ENCODE data around the gene MYO1A.

Gene MYO1A

GRCh38 chr12:57078519-57079404 lies 28.8 kb upstream of the MYO1A start, which contains the start of gene NEMP1 (continued):
- TF ChIP-seq ZXDB (tag by site-specific recombination; IDR thresholded peaks at IDR 0.05) (peak; percentile 90), ZNF211 (tag by site-specific recombination; IDR thresholded peaks at IDR 0.05; ENCODE audit: low read depth) (no peak), ZNF501 (tag by site-specific recombination; IDR thresholded peaks at IDR 0.05) (peak; percentile 33), ZNF510 (tag by site-specific recombination; IDR thresholded peaks at IDR 0.05; ENCODE audit: insufficient replicate concordance) (no peak), ZNF24 (tag by site-specific recombination; IDR thresholded peaks at IDR 0.05) (peak; percentile 47; the same call in 1 of the 2 replicates), ZNF335 (tag by site-specific recombination; conservative IDR thresholded peaks at IDR 0.05) (peak; percentile 72), ZSCAN30 (tag by site-specific recombination; IDR thresholded peaks at IDR 0.05) (peak; percentile 80), GLIS1 (tag by site-specific recombination; IDR thresholded peaks at IDR 0.05) (peak; percentile 31; the same call in 1 of the 2 replicates), PATZ1 (tag by site-specific recombination; IDR thresholded peaks at IDR 0.05) (peak; percentile 75), SCRT2 (tag by site-specific recombination; IDR thresholded peaks at IDR 0.05) (no peak), ZNF701 (tag by site-specific recombination; IDR thresholded peaks at IDR 0.05) (no peak), ZNF580 (tag by site-specific recombination; IDR thresholded peaks at IDR 0.05) (no peak), PRDM1 (tag by site-specific recombination; IDR thresholded peaks at IDR 0.05) (peak; percentile 29), HOXD13 (CRISPR knock-in tag; IDR thresholded peaks at IDR 0.05; ENCODE audit: borderline replicate concordance) (no peak), ZNF26 (tag by site-specific recombination; IDR thresholded peaks at IDR 0.05) (no peak), YY2 (tag by site-specific recombination; IDR thresholded peaks at IDR 0.05) (peak; percentile 89), HIC1 (tag by site-specific recombination; IDR thresholded peaks at IDR 0.05) (no peak), AEBP2 (tag by site-specific recombination; IDR thresholded peaks at IDR 0.05; ENCODE audit: borderline replicate concordance) (no peak), ZNF660 (tag by site-specific recombination; IDR thresholded peaks at IDR 0.05) (peak; percentile 81), ZNF121 (tag by site-specific recombination; IDR thresholded peaks at IDR 0.05) (no peak), ZNF426 (tag by site-specific recombination; IDR thresholded peaks at IDR 0.05) (no peak), KLF7 (tag by site-specific recombination; IDR thresholded peaks at IDR 0.05; ENCODE audit: borderline replicate concordance) (peak; percentile 91), PRDM4 (tag by site-specific recombination; IDR thresholded peaks at IDR 0.05) (no peak), ZNF366 (tag by site-specific recombination; conservative IDR thresholded peaks at IDR 0.05) (peak; percentile 59; the same call in 1 of the 2 replicates), GLIS2 (tag by site-specific recombination; IDR thresholded peaks at IDR 0.05) (peak; percentile 57; the same call in 1 of the 2 replicates), ZNF155 (tag by site-specific recombination; IDR thresholded peaks at IDR 0.05) (no peak), IKZF3 (tag by site-specific recombination; IDR thresholded peaks at IDR 0.05) (no peak), KLF16 (tag by site-specific recombination; IDR thresholded peaks at IDR 0.05) (peak; percentile 88), ZNF792 (tag by site-specific recombination; IDR thresholded peaks at IDR 0.05) (no peak), YY1 (tag by site-specific recombination; IDR thresholded peaks at IDR 0.05) (peak; percentile 77)

Measured in HEK293 (cell line).